Omental fat pad (tissue), 4 donors: Measurements from ENCODE around the gene LARP1. TPM values are rescaled to one million over a fixed set of nuclear protein-coding genes. Genes with fewer than 3 reads are reported as not detected.
"Not testable (repeated sequence)": the region's sequence is repeated elsewhere in the genome, so short reads cannot be mapped to it uniquely, and the experiment has no call there.

Source experiments
- ATAC-seq: fragments of 150-250 bp; one replicate; pipeline ENCODE4 v1.9.1; 2016; ENCODE audit warnings: mild to moderate bottlenecking, moderate library complexity; ENCODE audit not compliant: low FRiP score
- DNase-seq: peaks from one replicate; pipeline ENCODE4 v3.0.0-alpha.2; 2019; ENCODE audit warnings: low spot score
- total RNA-seq, 4 donors: library from RNA; depleted of rRNA; stranded (reverse); fragments of >200 nt; gene quantifications; one replicate each; pipeline ENCODE4 v1.1.0, GENCODE V29; 2016
- TF ChIP-seq, protein P1 (sequence below), 3 donors: fragments of 450-650 bp; IDR thresholded peaks; one replicate each; pipeline ENCODE4 v1.5.1; 2016 to 2017; ENCODE audit warnings: antibody characterized with exemption in 3 of 3, mild to moderate bottlenecking in 3 of 3, moderate library complexity in 2 of 3

The LARP1 gene
- total RNA-seq, 4 donors from 2014 or later = 80.5 to 155 (median 106) TPM

DNA sequence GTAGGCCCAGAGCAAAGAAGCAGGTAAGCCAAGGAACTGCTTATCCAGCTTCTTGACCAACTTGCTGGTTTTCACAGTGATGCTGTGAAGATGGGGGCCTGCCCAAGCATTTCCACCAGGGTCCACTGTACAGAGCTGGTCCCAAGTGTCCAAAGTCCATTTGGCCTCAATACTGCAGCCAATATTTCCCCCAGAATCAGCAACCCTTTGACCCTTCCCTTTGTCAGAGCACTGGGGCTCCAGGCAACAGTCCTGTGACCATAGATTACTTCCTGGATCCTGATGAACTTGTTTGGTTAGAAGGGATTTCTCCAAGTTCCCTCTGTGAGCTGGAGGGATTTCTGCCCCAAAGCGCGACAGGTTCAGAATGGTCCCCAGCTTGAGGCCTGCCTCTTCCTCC, 68.9 kb downstream of the LARP1 start:
- no peak for ATAC-seq
- DNase-seq = no peak
- TF ChIP-seq, protein P1, sequence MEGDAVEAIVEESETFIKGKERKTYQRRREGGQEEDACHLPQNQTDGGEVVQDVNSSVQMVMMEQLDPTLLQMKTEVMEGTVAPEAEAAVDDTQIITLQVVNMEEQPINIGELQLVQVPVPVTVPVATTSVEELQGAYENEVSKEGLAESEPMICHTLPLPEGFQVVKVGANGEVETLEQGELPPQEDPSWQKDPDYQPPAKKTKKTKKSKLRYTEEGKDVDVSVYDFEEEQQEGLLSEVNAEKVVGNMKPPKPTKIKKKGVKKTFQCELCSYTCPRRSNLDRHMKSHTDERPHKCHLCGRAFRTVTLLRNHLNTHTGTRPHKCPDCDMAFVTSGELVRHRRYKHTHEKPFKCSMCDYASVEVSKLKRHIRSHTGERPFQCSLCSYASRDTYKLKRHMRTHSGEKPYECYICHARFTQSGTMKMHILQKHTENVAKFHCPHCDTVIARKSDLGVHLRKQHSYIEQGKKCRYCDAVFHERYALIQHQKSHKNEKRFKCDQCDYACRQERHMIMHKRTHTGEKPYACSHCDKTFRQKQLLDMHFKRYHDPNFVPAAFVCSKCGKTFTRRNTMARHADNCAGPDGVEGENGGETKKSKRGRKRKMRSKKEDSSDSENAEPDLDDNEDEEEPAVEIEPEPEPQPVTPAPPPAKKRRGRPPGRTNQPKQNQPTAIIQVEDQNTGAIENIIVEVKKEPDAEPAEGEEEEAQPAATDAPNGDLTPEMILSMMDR (IDR thresholded peaks at IDR 0.05) = no peak

DNA sequence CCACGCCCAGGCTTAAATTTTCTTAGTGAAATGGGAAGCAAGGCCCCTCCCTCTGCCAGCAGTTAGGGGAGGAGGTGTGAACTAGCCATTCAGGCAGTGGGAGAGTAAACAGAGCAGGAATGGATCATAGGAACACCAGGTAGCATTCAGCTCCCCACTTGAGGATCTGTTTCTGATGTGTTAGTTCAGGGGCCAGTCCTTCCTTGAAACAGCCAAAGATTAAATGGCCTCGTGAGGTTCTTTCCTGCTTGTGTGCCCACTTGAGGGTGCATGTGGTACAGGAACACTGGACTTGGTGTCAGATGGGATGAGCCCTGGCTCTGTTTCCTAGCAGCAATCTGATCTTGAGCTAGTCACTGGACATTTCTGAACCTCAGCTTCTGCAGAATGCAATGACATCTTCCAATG, 74.0 kb downstream of the LARP1 start:
- ATAC-seq (no peak), DNase-seq (no peak)
- TF ChIP-seq, protein P1 (IDR thresholded peaks at IDR 0.05) = no peak

DNA sequence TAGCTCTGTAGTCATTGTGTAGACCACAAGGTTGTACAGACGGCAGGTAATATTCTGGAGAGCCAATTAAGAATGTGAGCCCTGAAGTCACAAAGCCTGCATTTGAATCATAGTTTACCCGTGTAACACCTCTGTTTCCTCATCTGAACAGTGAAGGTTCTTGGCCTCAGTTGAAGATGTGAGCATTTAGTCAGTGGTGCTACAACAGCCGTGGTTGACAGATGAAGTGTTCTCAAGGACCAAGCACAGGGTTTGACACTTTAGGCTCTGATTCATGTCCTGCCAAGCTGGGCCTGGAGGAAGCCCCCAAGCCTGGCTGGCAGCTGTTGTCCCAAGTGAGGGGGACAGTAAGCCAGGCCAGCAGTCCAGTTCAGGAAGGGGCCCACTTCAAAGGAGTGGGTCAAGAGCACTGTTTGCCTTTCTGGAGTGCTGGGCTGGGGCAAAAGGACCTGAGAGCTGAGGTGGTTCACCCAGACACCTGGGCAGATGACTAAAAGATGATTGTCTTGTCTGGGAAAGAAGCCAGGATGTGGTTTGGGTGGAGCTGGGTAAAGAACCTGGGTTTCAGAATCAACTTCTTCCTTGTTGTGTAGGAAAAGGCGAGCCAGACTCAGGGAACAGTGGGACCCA, 74.5 kb downstream of the LARP1 start:
- DNase-seq (no peak), ATAC-seq (no peak)
- TF ChIP-seq, protein P1 (IDR thresholded peaks at IDR 0.05) = no peak

DNA sequence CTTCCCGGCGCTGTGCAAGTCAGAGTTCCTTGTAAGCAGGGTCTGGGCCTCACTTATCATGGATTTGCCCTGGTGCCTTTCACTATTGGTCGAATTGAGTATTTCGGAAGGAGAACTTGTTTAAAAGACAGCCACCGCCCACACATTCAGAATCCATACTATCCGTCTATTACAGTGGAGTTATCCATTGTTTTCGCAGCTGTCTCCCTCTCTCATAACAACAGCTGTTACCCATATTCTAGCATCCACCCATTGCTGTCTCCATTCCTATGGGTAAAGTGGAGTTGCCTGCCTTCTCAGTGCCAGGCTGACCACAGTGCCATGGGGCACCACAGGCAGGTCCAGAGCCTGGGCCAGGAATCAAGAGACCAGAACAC, 75.0 kb downstream of the LARP1 start:
- ATAC-seq (no peak), DNase-seq (no peak)
- TF ChIP-seq, protein P1 (IDR thresholded peaks at IDR 0.05) = no peak

DNA sequence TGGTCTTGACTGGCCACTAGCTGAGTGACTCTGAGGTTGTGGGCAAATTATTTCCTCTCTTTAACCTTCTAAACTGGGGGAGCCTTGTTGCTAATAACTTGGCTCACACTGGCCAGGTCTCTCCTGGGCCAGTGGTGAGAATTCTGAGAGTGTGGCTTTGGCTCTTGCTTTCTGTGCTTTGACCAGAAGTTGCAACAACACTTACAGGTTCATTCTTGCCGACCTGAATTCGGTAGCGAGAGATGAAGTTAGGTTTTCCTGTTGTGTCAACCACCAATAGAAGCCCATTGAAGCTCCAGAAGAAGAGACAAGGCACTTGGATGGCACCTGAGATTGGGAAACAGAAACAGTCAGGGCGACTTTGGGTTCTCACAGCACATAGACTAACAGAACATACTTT, 75.4 kb downstream of the LARP1 start:
- DNase-seq (no peak), ATAC-seq (no peak)
- TF ChIP-seq, protein P1 (IDR thresholded peaks at IDR 0.05) = no peak

DNA sequence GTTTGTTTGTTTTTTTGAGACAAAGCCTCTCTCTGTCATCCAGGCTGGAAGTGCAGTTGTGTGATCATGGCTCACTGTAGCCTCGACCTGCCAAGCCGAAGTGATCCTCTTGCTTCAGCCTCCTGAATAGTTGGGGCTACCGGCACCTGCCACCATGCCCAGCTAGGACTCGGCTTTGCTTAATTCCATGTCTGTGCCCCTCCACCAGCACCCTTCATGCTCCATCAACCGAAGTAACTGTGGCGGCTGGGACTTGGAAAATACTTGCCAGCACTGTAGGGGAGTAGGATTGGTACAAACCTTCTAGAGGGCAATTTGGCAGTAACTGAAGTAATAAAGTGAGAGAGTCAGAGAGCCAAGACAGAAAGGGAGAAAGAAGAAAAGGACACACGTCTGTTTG, 76.3 kb downstream of the LARP1 start:
- ATAC-seq (no peak), DNase-seq (no peak)
- TF ChIP-seq, protein P1 (IDR thresholded peaks at IDR 0.05) = no peak

DNA sequence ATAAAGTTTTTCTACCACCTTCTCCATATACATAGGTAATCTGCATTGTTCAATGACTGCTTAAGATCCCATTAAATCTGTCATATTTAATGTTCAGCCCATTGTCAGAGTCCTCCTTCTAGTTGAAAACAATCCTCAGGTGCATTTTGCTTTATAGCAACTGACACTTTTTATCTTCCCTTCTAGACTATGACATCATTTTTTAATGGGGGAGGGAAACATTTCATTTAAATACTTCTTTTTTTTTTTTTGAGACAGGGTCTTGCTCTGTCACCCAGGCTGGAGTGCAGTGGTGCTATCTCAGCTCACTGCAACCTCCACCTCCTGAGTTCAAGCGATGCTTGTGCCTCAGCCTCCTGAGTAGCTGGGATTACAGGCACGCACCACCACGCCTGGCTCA, 77.6 kb downstream of the LARP1 start:
- not testable (repeated sequence) for DNase-seq, ATAC-seq
